NCI-H446 (cell line): ENCODE measurements around the gene DDX43.
"Not testable (repeated sequence)": the region's sequence is repeated elsewhere in the genome, so short reads cannot be mapped to it uniquely, and the experiment has no call there.

ENCODE experiments used
- DNase-seq, 2 experiments: peaks; one replicate each; lab custom pipeline; 2025; lab: John Stamatoyannopoulos, UW

The DDX43 gene

DNA sequence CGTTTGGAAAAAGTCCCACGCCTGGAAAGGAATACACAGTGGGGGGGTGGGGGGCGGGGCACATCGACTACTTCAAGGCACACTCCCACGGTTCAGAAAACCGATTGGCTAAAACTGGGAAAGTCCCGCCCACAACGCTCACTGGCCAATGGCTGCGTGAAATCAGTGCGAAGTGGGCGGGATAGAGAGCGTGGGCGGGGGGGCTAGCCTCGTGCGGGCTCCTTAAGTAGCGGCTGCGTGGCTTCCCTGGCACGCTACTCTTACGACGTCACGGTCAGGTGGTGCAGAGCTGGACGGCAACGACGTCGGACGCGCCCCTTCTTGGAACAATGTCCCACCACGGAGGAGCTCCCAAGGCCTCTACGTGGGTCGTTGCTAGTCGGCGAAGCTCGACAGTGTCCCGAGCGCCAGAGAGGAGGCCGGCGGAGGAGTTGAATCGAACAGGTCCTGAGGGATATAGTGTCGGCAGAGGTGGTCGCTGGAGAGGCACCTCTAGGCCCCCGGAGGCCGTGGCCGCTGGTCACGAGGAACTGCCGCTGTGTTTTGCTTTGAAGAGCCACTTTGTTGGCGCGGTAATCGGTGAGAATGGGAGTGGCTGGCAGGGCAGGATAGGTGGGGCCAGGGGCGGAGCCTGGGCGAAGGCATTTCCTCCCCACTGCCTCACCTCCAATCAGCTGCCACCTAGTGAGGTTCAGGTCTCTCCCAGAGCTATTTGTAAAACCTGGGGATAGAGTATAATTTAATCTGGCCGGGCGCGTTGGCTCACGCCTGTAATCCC is at the start of gene DDX43:
Gene DDX43, plus strand, starts transcription at position 252 of the 778 bp plus-strand sequence. Its CDS starts 78 bp downstream, at position 330.
- no peak for DNase-seq

DNA sequence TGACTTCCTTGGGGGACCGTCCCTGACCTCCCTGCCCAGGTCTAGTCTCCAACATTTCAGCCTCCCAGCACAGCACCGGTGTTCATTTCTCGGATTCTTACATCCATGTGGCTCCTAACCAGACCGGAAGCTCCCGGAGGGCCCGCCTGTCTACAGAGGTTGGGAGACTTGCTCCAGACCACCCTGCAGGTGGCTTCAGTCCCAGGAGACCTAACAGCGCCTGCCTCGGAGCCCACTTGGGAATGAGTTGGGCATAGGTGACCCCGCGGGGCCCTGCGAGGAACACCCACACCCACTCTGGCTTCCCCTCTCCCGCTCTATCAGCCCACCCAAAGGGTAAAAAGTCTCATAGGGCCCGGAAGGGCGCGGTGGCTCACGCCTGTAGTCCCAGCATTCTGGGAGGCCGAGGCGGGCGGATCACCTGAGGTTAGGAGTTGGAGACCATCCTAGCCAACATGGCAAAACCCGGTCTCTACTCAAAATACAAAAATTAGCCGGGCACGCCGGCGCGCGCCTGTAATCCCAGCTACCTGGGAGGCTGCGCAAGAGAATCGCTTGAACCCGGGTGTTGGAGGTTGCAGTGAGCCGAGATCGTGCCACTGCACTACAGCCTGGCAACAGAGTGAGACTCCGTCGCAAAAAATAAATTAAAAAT is 46.0 kb upstream of the DDX43 start:
- no peak for DNase-seq

DNA sequence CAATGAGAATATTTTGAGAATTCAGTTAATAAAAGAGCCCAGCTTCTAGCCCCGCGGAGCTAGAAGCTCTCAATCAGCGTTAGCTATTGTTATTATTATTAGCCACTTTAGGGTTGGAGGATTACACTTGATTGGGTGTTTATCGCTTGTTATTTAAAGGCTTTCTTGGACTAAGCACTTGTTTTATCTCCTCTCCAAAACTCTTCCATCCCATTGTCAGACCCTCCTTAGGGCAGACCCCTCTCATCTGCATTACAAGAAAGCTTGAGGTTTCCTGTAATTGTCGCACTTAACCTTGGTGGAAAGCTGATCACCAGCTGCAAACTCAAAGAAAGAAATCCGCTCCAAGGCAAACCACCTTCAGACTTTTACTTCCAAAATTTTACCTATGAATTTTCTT is 45.3 kb upstream of the DDX43 start:
- no peak for DNase-seq

DNA sequence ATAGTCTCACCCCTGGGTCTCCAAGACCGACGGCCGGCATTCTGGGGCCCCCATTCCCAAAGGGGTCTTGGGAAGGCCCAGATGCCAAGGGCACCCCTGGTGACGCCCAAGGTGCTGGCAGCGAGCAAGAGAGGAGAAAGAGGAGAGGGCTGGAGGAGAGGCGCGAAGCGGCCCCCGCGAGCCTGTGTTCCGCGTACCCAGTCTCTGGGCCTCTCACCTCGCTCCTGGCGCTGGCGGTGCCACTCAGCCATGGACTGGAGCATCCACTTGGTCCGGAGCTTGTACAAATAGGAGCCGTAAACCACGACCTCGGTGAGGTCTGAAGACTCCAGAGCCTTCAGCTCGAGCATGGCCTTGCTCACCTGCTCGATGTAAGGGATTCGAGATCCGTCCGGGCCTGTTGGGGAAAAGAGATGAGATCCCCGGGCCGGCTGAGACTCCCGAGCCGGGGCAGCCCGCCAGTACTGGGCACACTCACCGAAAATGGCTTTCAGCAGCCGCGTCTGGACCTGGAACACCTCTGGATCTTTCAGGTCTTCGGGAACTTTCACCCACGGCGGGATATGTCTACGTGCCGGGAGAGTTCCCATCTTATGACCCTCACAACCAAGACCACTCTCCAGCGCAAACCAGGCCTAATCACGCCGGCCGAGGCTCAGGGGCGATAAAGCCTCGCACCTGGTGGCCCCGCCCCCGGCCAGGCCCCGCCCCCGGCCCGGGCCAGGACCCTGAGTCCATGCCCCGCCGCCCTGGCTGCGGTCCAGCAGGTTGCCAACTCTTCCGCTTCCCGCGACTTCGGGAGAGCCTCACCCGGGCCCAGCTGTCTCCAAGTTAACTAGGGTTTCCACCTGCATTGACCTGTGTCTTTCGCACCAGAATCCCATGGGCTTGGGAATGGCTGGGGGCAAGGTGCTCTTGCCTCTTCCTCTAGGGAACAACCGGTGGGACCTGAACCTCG is 40.7 kb upstream of the DDX43 start, which contains the start of gene DPPA5:
Gene DPPA5, minus strand, starts transcription at position 641 of the 958 bp plus-strand sequence. Its CDS starts 51 bp downstream, at position 590.
- DNase-seq, result no peak

DNA sequence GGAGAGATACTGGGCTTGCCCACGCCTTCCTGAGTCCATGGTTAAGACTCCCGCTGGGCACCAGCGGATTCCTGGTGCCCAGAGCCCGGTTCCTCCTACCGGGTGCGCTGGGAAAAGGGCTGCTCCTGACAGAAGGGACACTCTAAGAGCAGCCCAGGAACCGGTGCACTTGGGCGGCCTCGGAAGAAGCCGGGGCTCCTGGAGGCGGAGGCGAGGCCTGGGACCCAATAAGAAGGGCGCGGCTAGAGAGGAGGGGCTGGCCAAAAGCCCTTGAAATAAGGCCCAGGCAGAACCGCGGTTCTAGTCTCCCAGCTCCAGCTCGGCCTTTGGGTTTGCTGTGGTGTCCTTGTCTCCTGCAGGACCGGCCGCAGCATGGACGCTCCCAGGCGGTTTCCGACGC is 32.3 kb upstream of the DDX43 start, which contains the start of gene KHDC3L:
Gene KHDC3L, plus strand, starts transcription at position 301 of the 400 bp plus-strand sequence. Its CDS starts 72 bp downstream, at position 373.
- DNase-seq, result no peak

DNA sequence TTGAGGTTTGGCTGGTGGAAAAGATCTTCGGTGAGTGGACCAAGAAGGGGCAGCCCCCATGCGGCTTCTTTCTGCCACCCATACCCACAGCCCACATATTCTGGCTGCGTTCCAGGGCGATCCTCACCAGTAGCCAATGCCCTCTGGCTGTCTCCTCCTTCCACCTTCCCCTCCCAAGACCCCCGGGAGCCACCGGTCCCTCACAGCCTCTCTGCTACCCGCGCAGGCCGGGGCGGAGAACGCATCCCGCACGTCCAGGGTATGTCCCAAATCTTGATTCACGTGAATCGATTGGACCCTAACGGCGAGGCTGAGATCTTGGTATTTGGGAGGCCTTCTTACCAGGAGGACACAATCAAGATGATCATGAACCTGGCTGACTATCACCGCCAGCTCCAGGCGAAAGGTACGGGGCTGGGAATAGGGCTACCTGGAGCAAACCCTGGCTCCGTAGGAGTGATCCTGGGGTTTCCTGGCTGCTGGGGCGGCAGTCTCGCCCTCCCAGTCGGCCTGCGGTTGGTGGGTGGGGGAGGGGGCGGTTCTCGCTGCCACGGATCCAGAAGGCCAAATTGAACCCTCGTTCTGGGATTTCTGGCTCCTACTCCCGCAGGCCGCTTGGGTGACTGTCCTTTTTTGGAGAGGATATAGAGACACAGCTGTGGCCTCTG is 31.6 kb upstream of the DDX43 start:
- DNase-seq, result no peak

DNA sequence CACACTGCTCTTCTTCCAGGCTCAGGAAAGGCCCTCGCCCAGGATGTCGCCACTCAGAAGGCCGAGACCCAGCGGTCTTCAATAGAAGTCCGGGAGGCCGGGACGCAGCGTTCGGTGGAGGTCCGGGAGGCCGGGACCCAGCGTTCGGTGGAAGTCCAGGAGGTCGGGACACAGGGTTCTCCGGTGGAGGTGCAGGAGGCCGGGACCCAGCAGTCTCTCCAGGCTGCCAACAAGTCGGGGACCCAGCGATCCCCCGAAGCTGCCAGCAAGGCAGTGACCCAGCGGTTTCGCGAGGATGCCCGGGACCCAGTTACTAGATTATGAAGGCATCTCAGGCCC is 31.1 kb upstream of the DDX43 start:
- DNase-seq, result no peak

DNA sequence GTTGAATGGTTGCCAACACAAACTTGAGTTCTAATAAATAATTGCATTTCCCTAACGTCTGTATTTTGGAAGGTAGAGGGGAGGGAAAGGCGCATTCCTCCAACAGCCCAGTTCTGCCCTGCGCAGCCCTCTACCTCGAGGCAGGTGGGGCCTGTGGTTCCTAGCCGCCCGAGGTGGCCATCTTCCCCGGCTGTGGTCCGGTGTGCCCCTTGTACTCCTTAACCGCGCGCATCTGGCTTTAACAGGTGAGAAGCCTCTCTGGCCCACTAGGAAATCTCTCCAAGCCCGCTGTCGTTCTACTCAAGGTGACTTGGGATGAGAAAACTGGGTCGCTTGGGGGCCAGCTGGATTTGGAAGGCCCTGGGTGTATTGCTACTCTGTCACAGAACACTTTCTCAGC is 30.5 kb upstream of the DDX43 start:
- DNase-seq, result no peak

DNA sequence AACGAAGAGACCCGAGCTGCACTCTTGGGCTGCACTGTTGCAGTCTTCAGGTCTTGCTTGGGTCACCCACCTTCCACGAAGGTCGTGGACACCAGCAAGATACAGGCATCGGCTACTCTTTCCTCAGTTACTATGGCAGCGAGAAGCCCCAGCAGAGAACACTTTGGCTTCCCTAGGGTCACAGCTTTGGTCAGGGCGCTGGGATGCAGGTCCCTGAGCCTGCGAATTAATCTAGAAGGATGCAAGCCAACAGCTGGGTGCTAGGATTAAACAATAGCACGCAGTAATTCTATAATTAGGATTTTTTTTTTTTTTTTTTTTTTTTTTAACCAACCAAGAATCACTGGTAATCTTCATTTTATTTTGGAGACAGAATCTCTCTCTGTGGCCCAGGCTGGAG is 30.1 kb upstream of the DDX43 start:
- DNase-seq, result no peak

DNA sequence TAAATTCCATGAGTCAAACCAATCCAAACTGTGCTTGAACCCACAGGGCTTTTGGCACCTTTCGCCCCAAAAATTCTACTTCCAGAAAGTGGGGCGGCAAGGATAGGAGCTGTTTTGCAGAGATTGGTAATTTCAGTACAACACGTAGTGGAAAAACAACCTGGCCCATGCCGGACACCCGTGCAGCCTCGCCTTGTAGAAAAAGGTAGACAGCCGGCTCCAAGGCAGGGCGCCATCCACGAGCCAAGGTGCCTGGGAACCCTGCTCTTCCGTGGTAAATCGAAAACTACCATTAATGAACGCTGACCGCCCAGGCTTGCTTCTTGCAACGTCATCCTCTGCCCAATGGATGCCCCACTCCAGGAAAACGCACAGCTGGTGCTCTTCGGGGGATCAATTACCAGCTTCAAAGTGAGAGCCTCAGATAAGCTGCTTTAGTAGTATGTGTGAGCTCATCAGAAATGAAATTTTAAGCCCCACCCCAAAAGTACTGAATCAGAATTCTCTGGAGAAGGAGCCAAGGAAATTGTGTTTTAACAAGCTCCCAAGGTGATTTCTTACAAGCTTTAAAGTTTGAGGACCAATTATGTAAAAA is 26.8 kb upstream of the DDX43 start:
- no peak for DNase-seq

DNA sequence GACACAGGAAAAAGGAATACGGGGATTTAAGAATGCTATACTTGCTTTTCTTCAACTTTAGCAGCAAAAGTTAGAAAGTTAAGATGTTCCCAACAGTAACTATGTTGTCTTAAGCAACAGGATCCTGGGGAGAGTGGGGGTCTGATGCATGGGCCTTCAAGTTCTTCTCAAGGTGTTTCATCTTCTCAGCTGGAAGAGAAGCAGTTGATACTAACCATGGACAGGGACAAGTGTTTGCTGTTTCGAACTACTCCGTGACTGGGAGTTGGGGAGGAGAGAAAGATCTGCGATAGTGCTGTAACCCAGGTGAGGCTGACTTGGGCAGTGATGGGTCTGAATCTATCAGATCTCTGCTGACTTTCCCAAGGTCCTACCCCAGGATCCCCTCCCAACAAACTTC is 26.0 kb upstream of the DDX43 start:
- no peak for DNase-seq

DNA sequence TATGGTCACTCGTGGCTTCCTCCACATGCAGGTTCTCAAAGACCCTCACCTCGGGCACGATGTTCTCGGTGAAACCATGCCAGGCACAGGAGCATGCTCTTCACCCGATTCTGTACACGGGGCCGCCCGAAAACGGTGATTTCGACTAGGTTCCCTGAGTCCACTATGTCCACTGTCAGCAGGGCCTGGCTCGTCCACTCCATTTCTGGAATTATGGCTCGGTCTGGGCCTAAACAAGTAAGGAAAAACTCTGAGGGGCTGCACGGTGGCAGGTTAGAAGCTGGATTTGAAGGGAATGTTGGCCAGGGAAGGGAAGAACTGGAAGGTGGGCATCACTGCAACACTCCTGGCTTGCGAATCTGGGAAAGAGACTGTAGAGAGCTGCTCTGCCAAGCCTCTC is 25.5 kb upstream of the DDX43 start:
- no peak for DNase-seq

DNA sequence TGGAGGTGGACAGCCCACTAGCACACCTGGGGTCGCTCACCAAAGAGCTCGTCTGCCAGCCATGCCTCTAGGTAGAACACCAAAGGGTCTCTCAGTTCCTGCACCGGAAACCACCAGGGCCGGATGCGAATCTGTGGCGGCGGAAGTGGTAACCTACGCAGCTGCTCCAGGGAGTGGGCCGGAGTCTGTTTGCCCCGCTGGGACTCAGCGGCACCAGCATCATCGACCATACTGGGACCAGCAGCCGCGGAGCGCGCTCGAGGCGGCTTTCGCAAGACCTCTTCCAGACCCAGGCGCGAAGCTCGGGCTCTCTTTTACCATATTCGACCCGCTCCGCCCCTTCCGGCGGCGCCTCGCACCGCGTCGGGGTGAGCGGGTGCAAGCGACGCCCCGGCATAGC is 25.1 kb upstream of the DDX43 start, which contains the start of gene OOEP:
Gene OOEP, minus strand, starts transcription at position 335 of the 400 bp plus-strand sequence. Its CDS starts 105 bp downstream, at position 230.
- DNase-seq, result no peak

DNA sequence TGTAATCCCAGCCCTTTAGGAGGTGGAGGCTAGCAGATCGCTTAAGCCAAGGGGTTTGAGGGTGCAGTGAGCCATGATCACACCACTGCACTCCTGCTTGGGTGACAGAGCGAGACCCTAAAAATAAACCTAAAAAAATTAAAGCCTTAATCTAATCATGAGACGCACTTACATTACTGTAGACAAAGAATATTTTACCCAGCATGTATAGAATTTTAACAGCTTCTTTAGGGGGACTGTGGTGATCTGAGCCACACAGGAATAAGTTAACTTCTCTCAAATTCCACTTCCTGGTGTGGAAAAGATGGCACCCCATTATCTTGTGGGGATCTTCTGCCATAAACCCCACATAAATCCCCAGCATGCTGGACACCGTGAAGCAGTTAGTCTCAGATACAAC is 22.6 kb upstream of the DDX43 start:
- DNase-seq, result no peak

DNA sequence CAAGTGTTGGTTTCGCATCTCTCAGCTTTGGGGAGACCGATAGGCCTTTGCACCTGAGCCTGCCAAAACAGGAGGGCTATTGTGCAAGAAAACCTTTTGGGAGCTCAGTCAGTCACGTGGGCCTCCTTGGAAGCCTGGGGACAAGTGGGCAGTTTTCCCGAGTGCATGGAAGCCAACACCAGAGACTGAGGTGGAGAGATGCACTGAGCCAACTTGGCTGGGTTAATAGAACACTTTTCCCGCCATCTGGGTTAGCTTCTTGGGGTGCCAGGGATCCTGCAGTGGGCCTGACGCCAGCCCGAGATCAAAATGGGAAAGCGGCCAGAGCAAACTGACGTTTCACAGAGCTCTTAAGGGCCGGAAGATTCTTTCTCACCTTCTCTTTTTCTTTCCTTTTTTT is 22.1 kb upstream of the DDX43 start:
- peak; percentile 71 to 92 for DNase-seq

DNA sequence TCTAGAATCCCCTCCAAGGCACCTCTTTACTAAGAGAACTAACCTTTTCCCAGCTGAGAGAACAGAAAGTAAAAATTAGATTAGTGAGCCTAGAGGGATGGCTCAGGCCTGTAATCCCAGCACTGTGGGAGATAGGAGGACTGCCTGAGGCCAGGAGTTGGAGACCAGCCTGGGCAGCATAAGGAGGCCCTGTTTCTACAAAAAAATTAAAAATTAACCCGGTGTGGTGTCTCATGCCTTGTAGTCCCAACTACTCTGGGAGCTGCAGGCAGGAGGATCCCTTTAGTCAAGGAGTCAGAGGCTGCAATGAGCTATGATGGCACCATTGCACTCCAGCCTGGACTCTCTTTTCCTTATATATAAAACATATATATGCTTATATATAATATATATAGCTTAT is 19.4 kb upstream of the DDX43 start:
- no peak for DNase-seq

DNA sequence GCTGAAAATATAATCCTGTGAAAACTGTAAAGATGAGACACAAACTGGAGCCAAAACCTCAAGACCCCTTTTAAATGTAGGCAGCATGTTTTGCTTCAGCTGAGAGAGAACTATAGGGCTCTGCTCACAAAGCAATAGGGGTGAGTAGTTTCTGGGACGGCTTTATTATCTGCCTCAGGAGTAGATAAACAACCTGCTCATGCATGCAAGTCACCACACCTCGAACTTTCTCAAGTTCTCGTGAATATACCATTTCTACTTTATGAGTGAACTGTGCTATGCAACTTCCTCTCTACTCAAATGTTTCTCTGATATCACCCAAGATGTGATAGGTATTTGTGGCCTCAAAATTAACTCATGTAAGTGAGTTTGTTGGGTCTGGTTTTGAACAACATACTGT is 17.4 kb upstream of the DDX43 start:
- DNase-seq, result no peak

DNA sequence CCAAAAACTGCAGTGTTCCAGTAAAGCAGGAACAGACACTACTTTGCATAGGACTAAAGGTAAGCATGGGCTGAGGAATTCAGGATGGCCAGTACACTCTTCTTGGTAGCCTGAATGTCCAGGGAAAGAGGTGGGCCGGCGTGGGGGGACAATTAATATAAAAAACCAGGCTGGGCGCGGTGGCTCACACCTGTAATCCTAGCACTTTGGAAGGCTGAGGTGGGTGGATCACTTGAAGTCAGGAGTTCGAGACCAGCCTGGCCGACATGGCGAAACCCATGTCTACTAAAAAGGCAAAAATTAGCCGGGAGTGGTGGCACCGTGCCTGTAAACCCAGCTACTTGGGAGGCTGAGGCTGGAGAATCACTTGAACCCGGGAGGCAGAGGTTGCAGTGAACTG is 13.1 kb upstream of the DDX43 start:
- not testable (repeated sequence) for DNase-seq

DNA sequence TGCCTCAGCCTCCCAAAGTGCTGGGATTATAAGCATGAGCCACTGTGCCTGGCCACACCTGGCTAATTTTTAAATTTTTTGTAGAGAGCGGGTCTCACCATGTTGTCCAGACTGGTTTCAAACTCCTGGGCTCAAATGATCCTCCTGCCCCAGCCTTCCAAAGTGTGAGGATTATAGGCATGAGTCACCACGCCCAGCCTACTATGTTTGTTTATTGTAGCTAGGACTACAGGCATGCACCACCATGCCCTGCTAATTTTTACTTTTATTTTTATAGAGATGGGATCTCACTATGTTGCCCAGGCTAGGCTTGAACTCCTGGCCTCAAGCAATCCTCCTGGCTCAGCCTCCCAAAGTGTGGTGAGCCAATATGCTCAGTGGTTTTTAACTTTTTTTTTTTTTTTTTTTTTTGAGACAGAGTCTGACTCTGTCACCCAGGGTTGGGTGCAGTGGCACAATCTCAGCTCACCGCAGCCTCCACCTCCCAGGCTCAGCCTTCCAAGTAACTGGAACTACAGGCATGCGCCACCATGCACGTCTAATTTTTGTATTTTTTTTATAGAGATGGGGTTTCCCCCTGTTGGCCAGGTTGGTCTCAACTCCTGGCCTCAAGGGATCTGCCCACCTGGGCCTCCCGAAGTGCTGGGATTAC is 12.0 kb upstream of the DDX43 start:
- no peak for DNase-seq

DNA sequence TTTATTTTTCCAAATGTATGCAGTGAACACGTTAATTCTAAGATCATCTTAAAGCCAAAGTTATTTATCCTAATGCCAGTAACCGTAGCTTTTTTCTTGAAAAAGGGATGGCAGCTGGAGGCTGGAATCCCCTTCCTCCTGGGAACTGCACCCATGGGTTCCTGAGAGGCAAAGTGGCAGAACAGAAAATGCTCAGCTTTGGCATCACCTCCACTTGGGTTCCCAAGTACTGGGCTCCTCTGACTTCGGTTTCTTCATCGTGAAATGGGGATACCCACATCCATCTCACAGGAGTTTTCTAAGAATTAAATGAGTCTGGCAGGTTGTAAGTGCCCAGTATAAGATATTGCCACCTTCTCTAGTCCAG is 6.2 kb upstream of the DDX43 start:
- DNase-seq, result no peak
